IPS-NIHi7 (cell line): ENCODE data around the gene BUB1B.

Source experiments
- DNase-seq: peaks from one replicate; pipeline ENCODE4 v3.0.0; 2012; ENCODE audit warnings: mixed read lengths; ENCODE audit errors: extremely low spot score

The BUB1B gene

GRCh38 chr15:40239693-40240618 lies 79.1 kb downstream of the BUB1B start:
- no peak for DNase-seq

DNA sequence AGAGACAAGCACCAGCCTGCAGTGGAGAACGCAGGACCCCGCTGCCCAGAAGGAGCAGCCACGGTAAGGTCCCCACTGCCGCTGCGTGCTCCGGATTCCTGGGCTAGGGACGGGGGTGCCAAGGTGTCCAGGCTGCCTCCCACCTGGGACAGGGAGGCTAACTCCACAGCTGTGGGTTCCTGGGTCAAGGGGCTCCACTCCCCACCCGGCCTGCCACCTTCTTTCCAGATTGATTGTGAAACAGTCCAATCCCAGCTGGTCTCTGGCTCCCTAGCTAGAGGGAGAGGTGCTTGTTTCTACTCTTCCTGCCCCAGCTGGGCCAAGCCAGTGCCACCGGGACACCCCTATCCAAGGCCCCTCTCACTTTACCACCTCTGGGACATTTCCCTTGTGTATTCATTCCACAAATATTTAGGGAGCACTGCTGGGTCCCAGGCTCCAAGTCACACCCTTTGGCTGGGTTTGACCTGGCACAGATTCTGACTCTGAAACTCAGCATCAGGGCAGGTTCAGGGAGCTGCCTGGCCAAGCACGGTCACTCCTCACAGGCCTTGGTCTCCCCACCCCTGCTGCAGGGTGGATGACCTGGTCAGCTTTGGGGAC lies 79.9 kb downstream of the BUB1B start:
- no peak for DNase-seq

DNA sequence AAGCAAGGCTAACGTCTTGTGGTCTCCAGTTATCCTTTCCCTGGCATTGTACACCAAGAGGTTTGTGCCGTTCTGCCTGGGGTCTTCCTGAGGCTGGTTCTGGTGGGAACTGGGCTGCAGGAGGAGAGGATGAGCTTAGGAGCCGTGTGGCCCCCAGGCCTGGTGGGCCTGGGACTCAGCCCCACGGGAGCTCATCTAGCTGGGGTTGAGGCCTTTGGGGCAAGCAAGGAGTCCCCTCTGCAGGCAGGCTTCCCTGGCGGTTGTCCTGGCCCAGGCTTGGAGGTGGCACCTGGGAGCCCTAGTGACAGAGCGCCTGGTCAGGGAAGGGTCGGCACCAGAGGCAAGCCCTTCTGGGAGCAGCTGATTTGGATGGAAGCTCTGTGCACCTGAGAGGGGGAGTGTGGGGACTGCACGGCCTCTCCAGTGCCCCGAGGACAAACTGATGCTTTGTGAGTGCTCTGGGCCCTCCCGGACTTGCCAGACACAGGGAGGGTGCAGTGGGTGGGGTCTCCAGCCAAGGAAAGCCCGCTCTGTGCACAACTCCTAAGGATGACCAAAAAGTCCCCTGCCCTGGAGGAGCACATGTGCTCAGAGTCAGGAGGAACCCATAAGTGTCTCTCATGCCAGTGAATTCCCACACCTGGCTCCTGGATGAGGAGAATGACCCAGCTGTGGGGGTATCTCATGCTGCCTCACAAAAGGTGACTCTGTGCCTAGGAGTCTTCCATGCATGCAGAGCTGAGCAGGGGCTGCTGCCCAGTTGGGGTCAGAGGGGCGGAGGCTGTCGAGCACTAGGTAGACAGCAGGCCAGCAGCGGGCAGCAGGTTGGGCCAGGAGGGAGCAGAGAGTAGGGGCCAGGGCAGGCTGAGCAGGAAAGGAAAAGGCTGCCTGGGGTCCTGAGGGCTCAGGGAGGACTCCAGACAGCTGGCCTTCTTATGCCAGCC lies 80.7 kb downstream of the BUB1B start:
- DNase-seq: no peak

- DNase-seq: no peak
These were observed 81.3 kb downstream of the BUB1B start for GRCh38 chr15:40242213-40242599.

DNA sequence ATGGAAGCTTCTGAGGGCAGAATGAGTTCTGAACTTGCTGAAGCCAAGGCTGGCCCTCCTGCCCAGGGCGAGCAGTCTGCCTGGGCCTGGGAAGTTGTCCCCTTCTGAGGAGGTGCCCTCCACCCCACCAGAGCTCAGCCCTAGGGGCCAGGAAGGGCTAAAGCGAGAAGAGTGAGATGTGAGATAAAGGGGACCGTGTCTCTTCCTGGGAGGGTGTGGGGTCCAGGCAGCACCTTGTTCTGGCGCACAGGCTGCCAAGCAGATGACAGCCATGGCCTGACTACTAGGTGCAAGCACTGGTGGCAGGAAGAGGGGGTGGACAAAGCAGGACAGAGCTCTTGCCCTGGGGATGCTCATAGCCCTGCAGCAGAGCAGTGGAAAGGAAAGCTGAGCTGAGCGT lies 81.7 kb downstream of the BUB1B start:
- DNase-seq: no peak

GRCh38 chr15:40243126-40243810 lies 82.4 kb downstream of the BUB1B start:
- DNase-seq: no peak

GRCh38 chr15:40244961-40245523 lies 84.2 kb downstream of the BUB1B start:
- no peak for DNase-seq

DNA sequence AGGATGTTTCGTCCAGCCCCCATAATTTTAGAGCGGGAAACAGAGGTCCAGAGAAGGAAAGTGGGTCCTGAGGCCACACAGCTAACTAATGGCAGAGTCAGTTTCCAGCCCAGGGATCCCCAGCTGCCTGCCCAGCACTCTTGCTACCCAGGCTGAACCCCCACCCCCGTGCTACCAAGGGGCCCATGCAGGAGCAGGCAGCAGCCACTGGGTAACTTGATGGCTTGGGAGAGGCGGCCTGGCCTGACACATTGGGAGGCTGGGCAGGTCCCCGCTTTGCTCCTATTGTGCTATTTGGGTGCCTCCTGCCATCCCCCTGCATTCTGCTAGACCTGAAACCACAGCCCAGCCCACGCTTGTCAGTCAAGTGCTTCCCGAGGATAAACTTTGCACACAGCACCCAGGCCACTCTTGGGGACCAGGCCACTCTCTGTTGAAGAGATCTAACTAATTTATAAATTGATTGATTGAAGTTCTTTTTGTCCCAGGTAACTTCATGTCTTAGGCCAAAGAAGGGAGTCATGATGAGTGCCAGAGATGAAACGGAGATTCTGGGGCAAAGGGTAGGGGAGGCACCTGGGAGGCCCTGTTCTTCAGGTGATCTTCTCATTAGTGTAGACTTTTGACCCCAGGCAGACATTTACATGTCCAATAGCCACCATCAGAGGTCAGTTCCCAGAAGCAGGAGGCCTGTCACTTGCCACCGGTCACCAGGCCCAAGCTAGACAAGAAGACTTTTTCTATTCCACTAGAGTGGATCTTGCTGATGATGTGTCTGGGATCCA lies 85.0 kb downstream of the BUB1B start:
- no peak for DNase-seq

GRCh38 chr15:40246496-40247280 lies 85.8 kb downstream of the BUB1B start:
- no peak for DNase-seq

DNA sequence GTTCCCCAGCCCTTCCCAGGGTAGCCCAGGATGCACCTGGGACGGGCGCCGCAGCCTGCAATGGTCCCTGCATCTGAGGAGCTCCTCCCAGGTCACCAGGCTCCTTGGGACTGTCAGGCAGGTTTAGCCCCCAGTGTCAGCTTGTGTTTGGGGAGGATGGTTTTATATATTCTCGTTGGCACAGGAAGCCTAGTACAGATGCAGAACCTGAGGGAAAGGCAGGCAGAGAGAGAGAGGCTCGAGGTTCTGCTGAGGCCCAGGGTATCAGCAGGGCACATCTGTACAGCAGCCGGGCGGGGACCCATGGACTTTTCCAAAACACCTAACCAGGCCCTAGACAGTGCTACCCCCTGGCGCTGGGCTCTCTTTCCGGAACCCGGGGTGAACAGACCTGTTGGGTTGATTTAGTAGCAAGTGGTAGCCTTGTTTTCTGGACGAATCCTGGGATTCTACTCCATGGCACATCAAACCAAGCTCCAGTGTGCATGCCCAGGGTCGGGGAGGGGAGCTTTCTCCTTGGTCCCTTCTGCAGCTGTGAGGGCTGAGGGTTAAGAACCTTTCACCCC lies 86.6 kb downstream of the BUB1B start:
- DNase-seq: no peak

- no peak for DNase-seq
These were observed 87.3 kb downstream of the BUB1B start for GRCh38 chr15:40248006-40248783.

- DNase-seq: no peak
These were observed 88.8 kb downstream of the BUB1B start for GRCh38 chr15:40249477-40250303.

DNA sequence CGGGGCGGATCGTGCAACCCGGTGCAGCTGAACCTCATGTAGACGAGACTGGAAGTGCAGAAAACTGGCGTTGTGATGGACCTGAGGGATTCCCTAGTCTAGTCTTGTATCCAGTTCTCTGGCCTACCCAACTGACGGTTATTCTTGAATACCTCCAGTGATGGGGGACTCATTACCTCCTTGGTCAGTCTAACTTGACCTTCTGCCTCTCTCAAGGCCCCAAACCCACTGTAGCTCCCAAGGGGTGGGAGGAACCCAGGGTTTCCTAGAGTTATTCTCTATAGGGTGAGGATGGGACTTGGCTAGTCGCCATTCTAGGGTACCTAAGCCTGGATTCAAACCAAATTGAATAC lies 89.4 kb downstream of the BUB1B start:
- DNase-seq: no peak

GRCh38 chr15:40250771-40251483 lies 90.1 kb downstream of the BUB1B start:
- DNase-seq: no peak

- DNase-seq: no peak
These were observed 90.7 kb downstream of the BUB1B start for GRCh38 chr15:40251486-40252140.

GRCh38 chr15:40252141-40252437 lies 91.2 kb downstream of the BUB1B start:
- no peak for DNase-seq
